Thoracic aorta (tissue), 2 donors: Measurements from ENCODE around the gene OPTC. TPM values are rescaled to one million over a fixed set of nuclear protein-coding genes. Genes with fewer than 3 reads are reported as not detected.
A peak's percentile ranks its signal among the peaks of the same experiment; 100 is the strongest.

Experiments used
- ATAC-seq: fragments of 150-250 bp; one replicate; pipeline ENCODE4 v1.8.0; 2017; ENCODE audit warnings: low read depth; ENCODE audit not compliant: insufficient number of reproducible peaks, low FRiP score
- DNase-seq: peaks from one replicate; pipeline ENCODE4 v3.0.0-alpha.2; 2020; ENCODE audit warnings: low spot score
- H3K27ac ChIP-seq, 2 donors: fragments of 200-600 bp; sonication (generic); 1 replicate in 1 of 2; 2 replicates in 1 of 2; pipeline ENCODE4 v1.5.1; 2016; ENCODE audit warnings: mild to moderate bottlenecking in 2 of 2, moderate library complexity in 2 of 2
- H3K27me3 ChIP-seq: fragments of 200-600 bp; sonication (generic); replicated peaks from 2 replicates; pipeline ENCODE4 v1.6.0; 2016; ENCODE audit warnings: mild to moderate bottlenecking; ENCODE audit not compliant: insufficient read depth
- H3K36me3 ChIP-seq: fragments of 200-600 bp; sonication (generic); one replicate; pipeline ENCODE4 v1.5.1; 2016
- H3K4me1 ChIP-seq, 2 donors: fragments of 200-600 bp; sonication (generic); 1 replicate in 1 of 2; 2 replicates in 1 of 2; pipeline versions ENCODE4 v1.5.1 to v1.6.0; 2016; ENCODE audit warnings: low read depth in 2 of 2, mild to moderate bottlenecking in 1 of 2; ENCODE audit not compliant: control insufficient read depth in 1 of 2
- H3K4me3 ChIP-seq: fragments of 200-600 bp; sonication (generic); 2 replicates; pipeline ENCODE4 v1.5.1; 2016; ENCODE audit warnings: mild to moderate bottlenecking
- H3K9me3 ChIP-seq: fragments of 200-600 bp; sonication (generic); 2 replicates; pipeline ENCODE4 v1.5.1; 2016
- CTCF ChIP-seq: fragments of 200-600 bp; sonication (generic); IDR thresholded peaks from one replicate; pipeline ENCODE4 v1.5.1; 2019; ENCODE audit warnings: antibody characterized with exemption
- total RNA-seq, 2 donors: library from RNA; depleted of rRNA; stranded (reverse); fragments of >200 nt; gene quantifications; one replicate each; pipeline versions ENCODE4 v1.1.0 to v1.2.3, GENCODE V29; 2016

Gene OPTC
- total RNA-seq, 2 donors from 2014 or later = not detected

GRCh38 chr1:203521812-203522211 lies 27.9 kb downstream of the OPTC start:
- ATAC-seq = no peak
- Histone ChIP-seq H3K4me1 (peaks cover 25 to 68% of the 10 kb centered on the region in 2 donors), H3K27me3 (no peaks in the 10 kb centered on the region), H3K9me3 (no peaks in the 10 kb centered on the region), H3K4me3 (no peak overlapping the region), H3K27ac (no peak overlapping the region), H3K36me3 (no peaks in the 10 kb centered on the region)
- no peak for TF ChIP-seq CTCF
- no peak for DNase-seq

GRCh38 chr1:203522237-203522636 lies 28.3 kb downstream of the OPTC start:
- no peak for TF ChIP-seq CTCF
- no peak overlapping the region for H3K27ac ChIP-seq
- no peak for ATAC-seq
- H3K9me3 ChIP-seq = no peaks in the 10 kb centered on the region
- H3K4me1 ChIP-seq = peaks cover 25 to 69% of the 10 kb centered on the region in 2 donors
- no peaks in the 10 kb centered on the region for H3K27me3 ChIP-seq
- no peaks in the 10 kb centered on the region for H3K36me3 ChIP-seq
- H3K4me3 ChIP-seq = no peak overlapping the region
- DNase-seq = no peak

- peak overlapping the region; percentile 36 to 48 for H3K27ac ChIP-seq
- peaks cover 25 to 71% of the 10 kb centered on the region in 2 donors for H3K4me1 ChIP-seq
These were observed 29.7 kb downstream of the OPTC start for GRCh38 chr1:203523667-203524066.

GRCh38 chr1:203524152-203524551 lies 30.2 kb downstream of the OPTC start:
- no peak for TF ChIP-seq CTCF

More at GRCh38 chr1:203523667-203524066, 29.7 kb downstream of the OPTC start:
- Histone ChIP-seq H3K4me3 (no peak overlapping the region), H3K36me3 (no peaks in the 10 kb centered on the region), H3K27me3 (no peaks in the 10 kb centered on the region), H3K9me3 (no peaks in the 10 kb centered on the region)
- ATAC-seq = no peak
- DNase-seq = no peak
- no peak for TF ChIP-seq CTCF

GRCh38 chr1:203524824-203525223 lies 30.9 kb downstream of the OPTC start:
- H3K27ac ChIP-seq = peak overlapping the region; percentile 36 to 48
- H3K27me3 ChIP-seq = no peaks in the 10 kb centered on the region
- no peak for TF ChIP-seq CTCF
- H3K4me1 ChIP-seq = peaks cover 25 to 77% of the 10 kb centered on the region in 2 donors
- H3K4me3 ChIP-seq = no peak overlapping the region
- no peaks in the 10 kb centered on the region for H3K9me3 ChIP-seq
- DNase-seq (no peak), ATAC-seq (no peak)
- no peaks in the 10 kb centered on the region for H3K36me3 ChIP-seq

More at GRCh38 chr1:203524152-203524551, 30.2 kb downstream of the OPTC start:
- no peaks in the 10 kb centered on the region for H3K36me3 ChIP-seq
- no peak for DNase-seq
- peak overlapping the region; percentile 36 to 48 for H3K27ac ChIP-seq
- H3K9me3 ChIP-seq = no peaks in the 10 kb centered on the region
- peaks cover 25 to 76% of the 10 kb centered on the region in 2 donors for H3K4me1 ChIP-seq
- no peaks in the 10 kb centered on the region for H3K27me3 ChIP-seq
- ATAC-seq = no peak
- H3K4me3 ChIP-seq = no peak overlapping the region
